NT2/D1 (cell line): ENCODE results near the gene ABCG1.

Experiments used
- DNase-seq: peaks from one replicate; pipeline ENCODE4 v3.0.0-alpha.2; 2011; ENCODE audit warnings: low read depth, low spot score
- H3K27me3 ChIP-seq: 2 replicates; pipeline ENCODE4 v1.6.0; 2011; ENCODE audit warnings: mild to moderate bottlenecking; ENCODE audit not compliant: insufficient read length, insufficient read depth
- H3K36me3 ChIP-seq: 2 replicates; pipeline ENCODE4 v1.6.1; 2011; ENCODE audit warnings: mild to moderate bottlenecking, low read length, mixed read lengths; ENCODE audit not compliant: insufficient read depth, insufficient read length
- H3K4me1 ChIP-seq: 2 replicates; pipeline ENCODE4 v1.5.1; 2011; ENCODE audit not compliant: insufficient read depth, insufficient read length
- H3K4me3 ChIP-seq: 2 replicates; pipeline ENCODE4 v1.5.1; 2011; ENCODE audit warnings: low read depth; ENCODE audit not compliant: insufficient read length
- H3K9ac ChIP-seq: 2 replicates; pipeline ENCODE4 v1.6.0; 2011; ENCODE audit warnings: low read depth; ENCODE audit not compliant: insufficient read length
- H3K9me3 ChIP-seq: 2 replicates; pipeline ENCODE4 v1.5.1; 2011; ENCODE audit warnings: mild to moderate bottlenecking, low read length; ENCODE audit not compliant: insufficient read depth
- SUZ12 ChIP-seq: IDR thresholded peaks from 2 replicates; pipeline ENCODE4 v1.6.1; 2011; ENCODE audit not compliant: insufficient read length, insufficient read depth; ENCODE audit errors: extremely low read depth
- YY1 ChIP-seq: IDR thresholded peaks from 2 replicates; pipeline ENCODE4 v1.6.1; 2011; ENCODE audit not compliant: insufficient read length, insufficient read depth
- ZNF274 ChIP-seq: IDR thresholded peaks from 2 replicates; pipeline ENCODE4 v1.6.1; 2011; ENCODE audit warnings: mild to moderate bottlenecking, low read depth, low read length

The ABCG1 gene

DNA sequence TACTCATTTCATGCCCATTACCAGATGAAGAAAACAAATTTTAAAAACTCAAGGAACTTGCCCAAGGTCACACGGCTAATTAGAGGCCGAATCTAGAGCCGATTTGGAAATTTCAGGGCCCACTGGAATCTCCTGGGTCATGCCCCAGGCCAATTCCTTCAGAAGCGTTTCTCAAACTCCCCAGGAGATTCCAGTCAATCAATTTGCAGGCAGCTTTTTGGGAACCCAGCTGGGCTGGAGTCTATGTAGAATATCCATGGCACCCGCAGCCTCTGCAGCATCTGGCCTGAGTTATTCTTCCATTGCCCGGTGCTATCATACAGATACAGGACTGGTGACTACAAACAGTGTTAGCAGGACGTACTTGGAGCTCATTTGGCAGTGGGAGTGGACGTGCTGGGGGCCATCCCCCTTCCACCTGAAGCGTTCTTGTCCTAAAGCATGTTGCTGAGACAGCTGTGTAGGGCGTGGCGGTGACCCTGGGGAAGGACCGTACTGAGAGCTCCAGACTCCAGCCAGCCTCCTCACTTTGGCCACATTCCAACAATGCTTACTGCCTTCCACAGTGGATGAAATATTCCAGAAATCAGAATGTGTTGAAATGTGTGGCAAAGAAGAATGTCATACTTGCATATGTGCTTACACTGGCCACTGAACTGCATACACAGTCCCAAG is 38.3 kb downstream of the ABCG1 start:
- Histone ChIP-seq H3K4me3 (no peak overlapping the region), H3K36me3 (no peaks in the 10 kb centered on the region), H3K9ac (no peak overlapping the region), H3K27me3 (peaks cover under 1% of the 10 kb centered on the region), H3K9me3 (no peaks in the 10 kb centered on the region), H3K4me1 (peaks cover 42% of the 10 kb centered on the region)
- TF ChIP-seq ZNF274 (no peak), YY1 (no peak), SUZ12 (no peak)
- DNase-seq, result no peak

GRCh38 chr21:42258150-42258884 is 39.4 kb downstream of the ABCG1 start:
- Histone ChIP-seq H3K27me3 (peaks cover 3% of the 10 kb centered on the region), H3K4me1 (peaks cover 51% of the 10 kb centered on the region), H3K4me3 (no peak overlapping the region), H3K9me3 (no peaks in the 10 kb centered on the region), H3K36me3 (no peaks in the 10 kb centered on the region), H3K9ac (no peak overlapping the region)
- TF ChIP-seq YY1 (no peak), ZNF274 (no peak)
- DNase-seq, result peak; percentile 62

GRCh38 chr21:42258885-42259407 is 40.0 kb downstream of the ABCG1 start:
- no peaks in the 10 kb centered on the region for H3K9me3 ChIP-seq
- H3K4me1 ChIP-seq, result peaks cover 55% of the 10 kb centered on the region
- peaks cover 5% of the 10 kb centered on the region for H3K27me3 ChIP-seq
- no peak overlapping the region for H3K4me3 ChIP-seq
- no peak for TF ChIP-seq SUZ12
- TF ChIP-seq ZNF274, result no peak
- TF ChIP-seq YY1, result no peak
- no peak for DNase-seq
- H3K9ac ChIP-seq, result peak overlapping the region; percentile 14
- H3K36me3 ChIP-seq, result no peaks in the 10 kb centered on the region

- H3K27me3 ChIP-seq, result peaks cover 14% of the 10 kb centered on the region
- no peaks in the 10 kb centered on the region for H3K36me3 ChIP-seq
- H3K4me1 ChIP-seq, result peaks cover 56% of the 10 kb centered on the region
- no peak for DNase-seq
- no peak overlapping the region for H3K4me3 ChIP-seq
- no peaks in the 10 kb centered on the region for H3K9me3 ChIP-seq
- H3K9ac ChIP-seq, result no peak overlapping the region
- TF ChIP-seq SUZ12, result no peak
Observed at GRCh38 chr21:42260121-42260520, 41.2 kb downstream of the ABCG1 start.

GRCh38 chr21:42261829-42262200 is 42.9 kb downstream of the ABCG1 start:
- no peak overlapping the region for H3K4me3 ChIP-seq
- peaks cover 14% of the 10 kb centered on the region for H3K27me3 ChIP-seq
- no peak for DNase-seq

GRCh38 chr21:42262831-42263231 is 43.9 kb downstream of the ABCG1 start:
- no peak for DNase-seq
- H3K27me3 ChIP-seq, result peaks cover 14% of the 10 kb centered on the region
- no peak overlapping the region for H3K4me3 ChIP-seq
- H3K36me3 ChIP-seq, result no peaks in the 10 kb centered on the region
- no peaks in the 10 kb centered on the region for H3K9me3 ChIP-seq
- H3K4me1 ChIP-seq, result peaks cover 42% of the 10 kb centered on the region
- TF ChIP-seq YY1 (no peak), SUZ12 (no peak), ZNF274 (no peak)
- H3K9ac ChIP-seq, result no peak overlapping the region

More at GRCh38 chr21:42261829-42262200, 42.9 kb downstream of the ABCG1 start:
- Histone ChIP-seq H3K9ac (peak overlapping the region; percentile 58), H3K4me1 (peaks cover 46% of the 10 kb centered on the region), H3K36me3 (no peaks in the 10 kb centered on the region), H3K9me3 (no peaks in the 10 kb centered on the region)
- TF ChIP-seq SUZ12 (no peak), YY1 (no peak), ZNF274 (no peak)

GRCh38 chr21:42263591-42264131 is 44.7 kb downstream of the ABCG1 start:
- Histone ChIP-seq H3K4me3 (no peak overlapping the region), H3K4me1 (peaks cover 43% of the 10 kb centered on the region), H3K9me3 (no peaks in the 10 kb centered on the region), H3K9ac (no peak overlapping the region), H3K27me3 (peaks cover 14% of the 10 kb centered on the region), H3K36me3 (no peaks in the 10 kb centered on the region)
- no peak for DNase-seq
- TF ChIP-seq YY1, result no peak
- TF ChIP-seq SUZ12, result no peak
- TF ChIP-seq ZNF274, result no peak
